MM.1S (cell line): Measurements from ENCODE around the gene STXBP1.

Source experiments
- DNase-seq: peaks from one replicate; pipeline ENCODE4 v3.0.0-alpha.2; 2015
- H2AFZ ChIP-seq: fragments of 300-600 bp; sonication (generic); 2 replicates; pipeline ENCODE4 v1.6.0; 2016; ENCODE audit warnings: antibody characterized with exemption, low read length
- H3F3A ChIP-seq: fragments of 300-600 bp; sonication (generic); 2 replicates; pipeline ENCODE4 v1.6.1; 2016; ENCODE audit warnings: mild to moderate bottlenecking, antibody characterized with exemption, low read length, moderate library complexity, mixed read lengths; ENCODE audit not compliant: insufficient read depth
- H3K27ac ChIP-seq: fragments of 300-600 bp; sonication (generic); 2 replicates; pipeline ENCODE4 v1.5.1; 2016; ENCODE audit warnings: mild to moderate bottlenecking, low read length
- H3K27me3 ChIP-seq: fragments of 300-600 bp; sonication (generic); replicated peaks from 2 replicates; pipeline ENCODE4 v1.6.0; 2016; ENCODE audit warnings: low read length; ENCODE audit not compliant: insufficient read depth
- H3K36me3 ChIP-seq: fragments of 300-600 bp; sonication (generic); replicated peaks from 2 replicates; pipeline ENCODE4 v1.6.1; 2016; ENCODE audit warnings: mild to moderate bottlenecking, low read length, mixed read lengths; ENCODE audit not compliant: insufficient read depth
- H3K4me1 ChIP-seq: fragments of 300-600 bp; sonication (generic); 2 replicates; pipeline ENCODE4 v1.6.1; 2016; ENCODE audit warnings: low read length, mixed read lengths
- H3K4me2 ChIP-seq: fragments of 300-600 bp; sonication (generic); 2 replicates; pipeline ENCODE4 v1.6.0; 2016; ENCODE audit warnings: low read depth, low read length
- H3K4me3 ChIP-seq: fragments of 300-600 bp; sonication (generic); 2 replicates; pipeline ENCODE4 v1.5.1; 2016; ENCODE audit warnings: low read length, mixed read lengths
- H3K79me2 ChIP-seq: fragments of 300-600 bp; sonication (generic); 2 replicates; pipeline ENCODE4 v1.6.1; 2016; ENCODE audit warnings: mixed run types, low read length, mixed read lengths
- H3K9ac ChIP-seq: fragments of 300-600 bp; sonication (generic); 2 replicates; pipeline ENCODE4 v1.6.1; 2016; ENCODE audit warnings: low read length, mixed read lengths
- H3K9me2 ChIP-seq: fragments of 300-600 bp; sonication (generic); replicated peaks from 2 replicates; pipeline ENCODE4 v1.6.1; 2016; ENCODE audit warnings: mild to moderate bottlenecking, low read length, mixed read lengths; ENCODE audit not compliant: insufficient read depth
- H3K9me3 ChIP-seq: fragments of 300-600 bp; sonication (generic); replicated peaks from 2 replicates; pipeline ENCODE4 v1.6.1; 2016; ENCODE audit warnings: mild to moderate bottlenecking, low read length, mixed read lengths; ENCODE audit not compliant: insufficient read depth
- H4K20me1 ChIP-seq: fragments of 300-600 bp; sonication (generic); 2 replicates; pipeline ENCODE4 v1.6.1; 2016; ENCODE audit warnings: mild to moderate bottlenecking, low read length, moderate library complexity, mixed read lengths; ENCODE audit not compliant: insufficient read depth
- CTCF ChIP-seq: fragments of 300-600 bp; sonication (generic); IDR thresholded peaks from 2 replicates; pipeline ENCODE4 v1.5.1; 2016; ENCODE audit warnings: antibody characterized with exemption, low read length, mixed read lengths
- EZH2 ChIP-seq: fragments of 300-600 bp; sonication (generic); optimal IDR thresholded peaks from 2 replicates; pipeline ENCODE3; 2017; ENCODE audit warnings: low read depth, mild to moderate bottlenecking, antibody characterized with exemption, low read length, mixed read lengths
- EZH2phosphoT487 ChIP-seq: fragments of 300-600 bp; sonication (generic); IDR thresholded peaks from 2 replicates; pipeline ENCODE4 v1.6.1; 2018; ENCODE audit warnings: antibody characterized with exemption, low read length

Gene STXBP1

DNA sequence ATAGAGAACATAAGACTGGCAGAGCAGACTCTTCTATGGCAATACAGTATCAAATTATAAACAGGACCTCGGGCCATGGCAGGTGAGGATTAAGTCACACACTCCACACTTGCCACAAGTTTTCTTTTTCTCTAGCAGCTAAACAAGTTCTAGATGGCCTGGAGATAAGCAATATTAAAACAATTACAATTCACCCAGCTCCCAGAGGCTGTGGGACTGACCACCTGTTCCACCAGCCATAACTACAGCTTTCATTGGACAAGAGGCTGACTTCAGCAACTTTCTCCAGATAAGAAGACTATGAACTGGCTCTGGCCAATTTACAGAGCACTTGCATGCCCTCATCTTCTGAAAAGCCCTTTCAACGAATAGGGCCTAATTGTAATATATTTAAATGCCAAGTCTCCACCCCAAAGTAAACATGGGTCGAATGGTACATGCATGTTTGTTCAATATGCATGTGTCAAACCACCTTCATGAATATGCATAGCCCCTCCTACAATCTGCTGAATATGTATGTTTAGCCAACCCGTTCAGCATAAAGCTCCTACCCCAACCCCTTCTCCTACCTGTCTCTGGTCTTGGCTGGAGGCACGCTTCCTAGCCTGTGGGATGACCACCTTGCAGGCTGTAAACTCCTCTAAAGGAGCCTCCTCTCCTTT, 88.6 kb downstream of the STXBP1 start:
- Histone ChIP-seq H3K79me2 (no peaks in the 10 kb centered on the region), H3K36me3 (no peaks in the 10 kb centered on the region), H3K4me1 (no peaks in the 10 kb centered on the region), H3F3A (no peaks in the 10 kb centered on the region), H3K27ac (no peak overlapping the region), H4K20me1 (no peaks in the 10 kb centered on the region), H3K4me2 (no peak overlapping the region), H3K4me3 (no peak overlapping the region), H3K9me3 (no peaks in the 10 kb centered on the region), H2AFZ (no peak overlapping the region), H3K9me2 (no peaks in the 10 kb centered on the region), H3K27me3 (no peaks in the 10 kb centered on the region), H3K9ac (no peak overlapping the region)
- TF ChIP-seq EZH2phosphoT487, result no peak
- TF ChIP-seq EZH2, result no peak
- no peak for TF ChIP-seq CTCF
- DNase-seq, result no peak

DNA sequence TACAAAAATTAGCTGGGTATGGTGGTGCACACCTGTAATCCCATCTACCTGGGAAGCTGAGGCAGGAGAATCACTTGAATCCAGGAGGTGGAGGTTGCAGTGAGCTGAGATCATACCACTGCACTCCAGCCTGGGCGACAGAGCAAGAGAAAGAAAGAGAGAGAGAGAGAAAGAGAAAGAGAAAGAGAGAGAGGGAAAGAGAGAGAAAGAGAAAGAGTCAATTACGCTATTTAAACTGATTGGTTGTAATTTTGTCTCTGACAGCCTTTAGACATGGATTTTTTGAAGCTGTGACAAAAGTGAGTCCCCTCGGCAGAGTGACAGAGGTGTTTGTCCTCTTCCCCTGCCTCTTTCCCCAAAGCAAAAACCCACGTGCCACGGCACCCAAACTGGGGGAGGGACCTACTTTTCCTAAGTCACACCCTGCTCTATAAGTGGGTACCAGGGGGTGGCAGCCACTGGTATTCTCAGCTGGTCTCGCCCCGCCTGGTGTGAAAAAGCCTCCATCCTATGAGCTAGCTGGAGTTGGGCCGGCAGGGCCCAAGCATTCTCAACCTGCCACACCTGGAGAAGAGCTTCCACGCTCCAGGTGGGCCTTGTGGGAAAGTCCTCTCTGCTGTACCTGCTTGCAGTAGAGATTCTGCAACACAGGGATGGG, 91.3 kb downstream of the STXBP1 start:
- H4K20me1 ChIP-seq, result no peaks in the 10 kb centered on the region
- no peaks in the 10 kb centered on the region for H3K9me3 ChIP-seq
- H3K27me3 ChIP-seq, result no peaks in the 10 kb centered on the region
- H3K36me3 ChIP-seq, result no peaks in the 10 kb centered on the region
- no peak overlapping the region for H2AFZ ChIP-seq
- H3K79me2 ChIP-seq, result no peaks in the 10 kb centered on the region
- no peak overlapping the region for H3K9ac ChIP-seq
- TF ChIP-seq EZH2phosphoT487 (no peak), EZH2 (no peak), CTCF (no peak)
- H3F3A ChIP-seq, result no peaks in the 10 kb centered on the region
- DNase-seq, result no peak
- H3K27ac ChIP-seq, result no peak overlapping the region
- no peak overlapping the region for H3K4me2 ChIP-seq
- H3K4me3 ChIP-seq, result no peak overlapping the region
- H3K9me2 ChIP-seq, result no peaks in the 10 kb centered on the region
- H3K4me1 ChIP-seq, result no peaks in the 10 kb centered on the region

DNA sequence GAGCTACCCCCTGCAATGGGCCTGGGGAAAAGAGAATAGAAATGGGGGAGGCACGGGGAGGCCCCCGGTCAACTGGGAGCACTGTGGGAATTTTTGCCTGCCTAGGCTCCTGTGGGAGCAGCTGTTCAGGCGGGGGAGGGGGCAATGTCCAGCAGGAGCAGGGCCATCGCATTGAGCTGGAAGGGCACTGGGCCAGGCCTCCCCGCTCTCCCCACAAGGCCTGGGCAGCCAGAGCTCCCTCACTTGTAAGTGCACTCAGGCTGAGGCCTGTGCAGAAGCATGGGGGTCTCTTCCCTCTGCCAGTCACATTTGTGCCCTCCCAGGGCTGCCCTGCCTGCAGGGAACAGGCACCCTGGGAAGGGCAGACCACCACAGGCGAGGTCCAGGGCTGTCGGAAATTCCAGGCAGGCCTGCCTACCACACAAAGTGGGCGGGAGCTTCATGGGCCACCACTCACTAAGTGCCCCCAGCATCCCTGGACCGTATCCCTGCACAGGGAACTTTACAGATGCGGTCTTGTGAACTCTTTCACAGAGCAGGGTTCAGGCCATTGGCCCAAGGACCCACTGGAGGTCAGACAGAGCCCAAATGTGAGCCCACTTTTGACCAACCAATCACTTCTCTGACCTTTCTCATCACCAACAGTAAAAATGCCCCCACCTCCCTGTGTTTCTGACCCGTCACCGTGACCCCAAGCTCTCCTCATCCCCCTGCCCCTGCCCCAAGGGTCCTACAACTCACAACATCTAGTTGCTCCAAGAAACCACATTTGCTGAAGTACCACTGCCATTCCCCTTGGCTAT, 93.7 kb downstream of the STXBP1 start:
- Histone ChIP-seq H3F3A (no peaks in the 10 kb centered on the region), H3K9me3 (no peaks in the 10 kb centered on the region), H3K36me3 (no peaks in the 10 kb centered on the region), H3K27me3 (no peaks in the 10 kb centered on the region), H2AFZ (no peak overlapping the region), H4K20me1 (no peaks in the 10 kb centered on the region), H3K9ac (no peak overlapping the region), H3K27ac (no peak overlapping the region), H3K79me2 (no peaks in the 10 kb centered on the region), H3K4me3 (no peak overlapping the region), H3K9me2 (no peaks in the 10 kb centered on the region), H3K4me2 (no peak overlapping the region), H3K4me1 (no peaks in the 10 kb centered on the region)
- TF ChIP-seq EZH2 (no peak), CTCF (no peak), EZH2phosphoT487 (no peak)
- no peak for DNase-seq
